ENCODE results near the gene SYNE1. TPM values are rescaled to one million over a fixed set of nuclear protein-coding genes. Genes with fewer than 3 reads are reported as not detected.

Gene SYNE1
- polyA plus RNA-seq, 1 donor, result 28.2 TPM

DNA sequence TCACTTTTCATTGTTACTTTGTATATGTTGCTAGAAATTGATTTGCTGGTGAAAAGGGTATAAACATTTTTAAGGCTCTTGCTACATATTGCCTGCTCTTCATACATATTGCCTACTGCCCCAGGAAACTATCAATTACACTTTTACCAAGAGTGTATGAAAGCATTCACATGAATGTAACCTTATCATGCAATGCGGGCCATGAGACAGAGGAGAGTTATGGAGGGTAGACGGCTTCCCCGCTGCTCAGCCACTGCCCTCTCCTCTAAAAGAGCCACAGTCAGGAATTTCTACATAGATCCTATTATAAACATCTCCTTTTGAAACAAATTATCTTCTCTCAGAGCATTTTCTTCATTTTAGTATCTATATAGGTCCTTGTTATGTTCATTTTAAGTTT, 565.3 kb downstream of the SYNE1 start:
- Histone ChIP-seq H3K27ac (ENCODE audit: low read length) (no peak overlapping the region), H3K27me3 (ENCODE audit: control insufficient read depth, insufficient read depth, low read length) (no peaks in the 10 kb centered on the region), H3K9me3 (ENCODE audit: control insufficient read depth, low read depth, low read length) (no peaks in the 10 kb centered on the region), H3K4me1 (ENCODE audit: control insufficient read depth, insufficient read depth, low read length) (no peaks in the 10 kb centered on the region), H3K36me3 (ENCODE audit: control insufficient read depth, insufficient read depth, low read length) (no peaks in the 10 kb centered on the region), H3K4me3 (ENCODE audit: low read length) (no peak overlapping the region)
- no CpG with 5 or more reads among the region's 3 CpGs for WGBS (ENCODE audit: insufficient coverage, low lambda C conversion rate)
- no peak for DNase-seq

Other genes starting within 250 kb of the SYNE1 start
- gene MYCT1, start 60.5 kb upstream of the SYNE1 start, polyA plus RNA-seq, result 8.5 TPM
- 46.0 TPM for gene VIP, start 113.4 kb upstream of the SYNE1 start, polyA plus RNA-seq